Measurements from ENCODE around the gene NHSL2. TPM values are rescaled to one million over a fixed set of nuclear protein-coding genes. Genes with fewer than 3 reads are reported as not detected.

The NHSL2 gene
- polyA plus RNA-seq, 1 of the 3 experiments (the other 2 are of a cell fraction), result 0.61 TPM

GRCh38 chrX:72107841-72108595, 197.4 kb downstream of the NHSL2 start:
- Histone ChIP-seq H3F3A (replicated peaks; ENCODE audit: insufficient read depth) (no peaks in the 10 kb centered on the region), H3K9ac (no peak overlapping the region), H3K4me1 (ENCODE audit: control insufficient read depth in 1 of 2, insufficient read depth in 2 of 2, low read depth in 1 of 2, low read length in 1 of 2) (peaks cover 0 to 13% of the 10 kb centered on the region in 2 experiments; a peak in 1 of 4 replicates), H3K27me3 (ENCODE audit: insufficient read depth) (no peaks in the 10 kb centered on the region), H3K36me3 (replicated peaks in 1 of 2; ENCODE audit: control insufficient read depth in 1 of 2, insufficient read depth in 2 of 2, low read length in 1 of 2) (no peaks in the 10 kb centered on the region), H3K9me3 (no peaks in the 10 kb centered on the region), H2AFZ (ENCODE audit: low read depth) (no peak overlapping the region), H4K20me1 (ENCODE audit: insufficient read depth) (no peaks in the 10 kb centered on the region), H3K4me3 (ENCODE audit: low read depth in 2 of 2, low read length in 1 of 2) (no peak overlapping the region), H3K9me2 (no peaks in the 10 kb centered on the region), H3K79me2 (ENCODE audit: insufficient read depth) (no peaks in the 10 kb centered on the region), H3K4me2 (no peak overlapping the region), H3K27ac (ENCODE audit: low read depth in 2 of 2, low read length in 1 of 2) (no peak overlapping the region)
- DNase-seq, result no peak
- ChIA-PET POLR2A (interaction anchor here (0.7 kb wide), 1 partner anchor 14 kb away, joined by 3 read pairs; no protein-coding TSS in a partner anchor), CTCF (interaction anchor here (1.7 kb wide), 1 partner anchor 89 kb away, joined by 4 read pairs; no protein-coding TSS in a partner anchor)
- TF ChIP-seq REST (IDR thresholded peaks at IDR 0.05; ENCODE audit: low read depth, low read length), result no peak
- TF ChIP-seq RCOR1 (IDR thresholded peaks at IDR 0.05; ENCODE audit: low read length), result no peak
- TF ChIP-seq GATA2 (CRISPR knock-in tag; IDR thresholded peaks at IDR 0.05), result no peak
- TF ChIP-seq TAF1 (IDR thresholded peaks at IDR 0.05; ENCODE audit: borderline replicate concordance, low read depth, low read length), result no peak
- TF ChIP-seq EP300 (IDR thresholded peaks at IDR 0.05; ENCODE audit: borderline replicate concordance in 1 of 2, low read depth in 1 of 2, low read length in 1 of 2), result no peak
- WGBS (ENCODE audit: low lambda C conversion rate), result 85% methylated on average over 10 of the region's 12 CpGs

GRCh38 chrX:72108666-72109065, 198.0 kb downstream of the NHSL2 start:
- Histone ChIP-seq H3K27me3 (ENCODE audit: insufficient read depth) (no peaks in the 10 kb centered on the region; the same call in 1 of the 2 replicates), H3K9ac (no peak overlapping the region), H3K4me3 (ENCODE audit: low read depth in 2 of 2, low read length in 1 of 2) (no peak overlapping the region), H3K4me2 (no peak overlapping the region), H3K79me2 (ENCODE audit: insufficient read depth) (no peaks in the 10 kb centered on the region), H4K20me1 (ENCODE audit: insufficient read depth) (no peaks in the 10 kb centered on the region), H3K9me2 (no peaks in the 10 kb centered on the region), H3K9me3 (no peaks in the 10 kb centered on the region), H2AFZ (ENCODE audit: low read depth) (no peak overlapping the region), H3K4me1 (ENCODE audit: control insufficient read depth in 1 of 2, insufficient read depth in 2 of 2, low read depth in 1 of 2, low read length in 1 of 2) (peaks cover 0 to 12% of the 10 kb centered on the region in 2 experiments; a peak in 1 of 4 replicates), H3K27ac (ENCODE audit: low read depth in 2 of 2, low read length in 1 of 2) (no peak overlapping the region), H3K36me3 (replicated peaks in 1 of 2; ENCODE audit: control insufficient read depth in 1 of 2, insufficient read depth in 2 of 2, low read length in 1 of 2) (no peaks in the 10 kb centered on the region), H3F3A (replicated peaks; ENCODE audit: insufficient read depth) (no peaks in the 10 kb centered on the region)
- no peak for DNase-seq
- no peak for TF ChIP-seq NRF1 (IDR thresholded peaks at IDR 0.05; ENCODE audit: low read depth, low read length)
- TF ChIP-seq POLR2AphosphoS5 (IDR thresholded peaks at IDR 0.05; ENCODE audit: low read depth, low read length), result no peak
- TF ChIP-seq USF1 (IDR thresholded peaks at IDR 0.05; ENCODE audit: borderline replicate concordance, low read depth), result no peak
- TF ChIP-seq RXRA (IDR thresholded peaks at IDR 0.05; ENCODE audit: borderline replicate concordance, low read depth), result no peak
- no peak for TF ChIP-seq CTCF (IDR thresholded peaks at IDR 0.05)
- CTCF ChIA-PET, result interaction anchor here (0.7 to 1.9 kb wide), 3 partner anchors 17 to 89 kb away, joined by 3 to 5 read pairs (median 4); no protein-coding TSS in a partner anchor
- POLR2A ChIA-PET, result no interaction called here
- WGBS (ENCODE audit: low lambda C conversion rate), result 80% methylated on average over 7 of the region's 10 CpGs
